Activated CD4-positive, alpha-beta T cell treated with anti-CD3 and anti-CD28 coated beads for 24 hours (primary cell): Measurements from ENCODE around the gene ATP2B2.

Experiments used
- DNase-seq, 2 donors: peaks; one replicate each; pipeline ENCODE4 v3.0.0-alpha.2; 2020; ENCODE audit warnings: low read depth in 2 of 2

Gene ATP2B2

DNA sequence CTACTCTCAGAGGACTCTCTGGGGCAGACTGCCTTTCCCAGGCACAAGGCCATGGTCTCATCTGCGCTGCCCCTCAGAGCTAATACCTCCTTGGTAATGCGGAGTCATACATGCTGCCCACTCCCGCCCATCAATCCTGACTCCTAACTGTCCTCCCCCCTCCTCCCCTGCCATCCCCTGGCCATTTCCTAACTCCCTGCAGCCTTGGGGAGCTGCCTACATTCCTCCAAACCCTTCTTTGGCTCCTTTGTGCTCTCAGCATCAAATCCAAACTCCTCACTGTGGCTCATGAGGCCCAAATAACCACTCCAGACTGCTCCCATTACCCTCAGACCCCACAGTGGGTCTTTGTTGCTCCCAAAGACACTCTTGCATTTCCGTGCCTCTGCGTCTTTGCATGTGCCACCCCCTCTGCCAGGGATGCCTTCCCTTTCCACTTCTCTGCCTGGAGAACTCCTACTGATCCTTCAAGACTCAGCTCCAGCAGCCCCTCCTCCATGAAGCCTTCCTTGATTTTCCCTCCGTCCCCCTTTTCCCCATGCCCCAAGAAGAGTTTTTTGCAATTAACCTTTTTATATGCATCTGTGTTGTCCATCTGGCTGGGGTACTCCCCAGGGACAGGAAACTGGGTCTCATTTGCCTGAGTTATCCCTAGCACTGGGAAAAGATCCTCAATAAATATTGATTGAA, 5.5 kb upstream of the ATP2B2 start:
- DNase-seq: no peak

DNA sequence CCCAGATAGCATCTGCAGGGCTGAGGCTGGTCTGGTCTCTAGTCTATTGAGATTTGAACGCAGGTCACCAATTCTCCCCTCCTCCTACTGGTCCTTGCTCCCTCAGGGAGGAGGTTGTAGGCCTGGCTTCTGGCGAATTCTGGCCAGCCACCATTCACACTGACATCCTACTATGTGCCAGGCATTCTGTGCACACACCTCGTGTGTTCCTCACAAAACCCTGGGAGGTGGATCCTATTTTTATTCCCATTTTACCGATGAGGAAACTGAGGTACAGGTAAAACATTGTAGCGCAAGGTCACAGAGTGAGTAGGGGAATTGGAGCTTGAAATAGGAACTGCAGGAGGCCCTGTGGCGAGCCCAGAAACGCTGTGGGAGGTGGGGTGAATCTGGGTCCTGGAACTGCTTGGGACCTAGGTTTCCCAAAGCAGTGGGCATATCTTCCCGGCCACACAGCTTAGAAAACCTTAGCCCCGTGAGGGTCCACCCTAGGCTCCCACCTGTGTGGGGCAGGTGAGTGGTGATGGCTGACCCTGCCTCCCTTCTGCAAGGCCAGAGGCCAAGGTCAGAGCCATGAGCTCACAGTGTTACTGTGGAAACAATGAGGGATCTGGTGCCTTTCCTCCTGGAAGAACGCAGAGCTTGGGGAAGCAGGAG, 4.8 kb upstream of the ATP2B2 start:
- no peak for DNase-seq

- DNase-seq: no peak
Measured at GRCh38 chr3:10509325-10509724, 3.9 kb upstream of the ATP2B2 start.

- DNase-seq: no peak
Measured at GRCh38 chr3:10508619-10509260, 3.4 kb upstream of the ATP2B2 start.

- DNase-seq: no peak
Measured at GRCh38 chr3:10508235-10508618, 2.8 kb upstream of the ATP2B2 start.

GRCh38 chr3:10507331-10507730, 1.9 kb upstream of the ATP2B2 start:
- DNase-seq: no peak

DNA sequence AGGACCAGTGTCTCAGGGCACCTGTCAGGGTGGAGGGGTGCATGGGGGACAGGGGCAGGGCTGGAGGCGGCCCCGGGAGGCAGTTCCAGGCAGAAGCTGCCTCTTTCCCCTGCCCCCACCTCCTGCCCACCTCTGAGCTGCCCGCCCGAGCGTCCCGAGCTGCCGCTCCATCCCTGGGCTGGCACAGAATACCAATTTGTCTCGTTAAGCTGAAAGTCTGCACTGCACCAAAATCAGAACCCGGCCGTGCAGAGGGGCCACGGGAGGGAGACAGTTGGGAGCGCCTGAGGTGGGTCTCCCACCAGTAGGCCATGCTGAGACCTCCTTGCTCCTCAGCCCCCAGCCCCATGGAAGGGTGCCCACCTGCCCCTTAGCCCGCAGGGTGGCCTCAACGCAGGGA, 1.3 kb upstream of the ATP2B2 start:
- no peak for DNase-seq

DNA sequence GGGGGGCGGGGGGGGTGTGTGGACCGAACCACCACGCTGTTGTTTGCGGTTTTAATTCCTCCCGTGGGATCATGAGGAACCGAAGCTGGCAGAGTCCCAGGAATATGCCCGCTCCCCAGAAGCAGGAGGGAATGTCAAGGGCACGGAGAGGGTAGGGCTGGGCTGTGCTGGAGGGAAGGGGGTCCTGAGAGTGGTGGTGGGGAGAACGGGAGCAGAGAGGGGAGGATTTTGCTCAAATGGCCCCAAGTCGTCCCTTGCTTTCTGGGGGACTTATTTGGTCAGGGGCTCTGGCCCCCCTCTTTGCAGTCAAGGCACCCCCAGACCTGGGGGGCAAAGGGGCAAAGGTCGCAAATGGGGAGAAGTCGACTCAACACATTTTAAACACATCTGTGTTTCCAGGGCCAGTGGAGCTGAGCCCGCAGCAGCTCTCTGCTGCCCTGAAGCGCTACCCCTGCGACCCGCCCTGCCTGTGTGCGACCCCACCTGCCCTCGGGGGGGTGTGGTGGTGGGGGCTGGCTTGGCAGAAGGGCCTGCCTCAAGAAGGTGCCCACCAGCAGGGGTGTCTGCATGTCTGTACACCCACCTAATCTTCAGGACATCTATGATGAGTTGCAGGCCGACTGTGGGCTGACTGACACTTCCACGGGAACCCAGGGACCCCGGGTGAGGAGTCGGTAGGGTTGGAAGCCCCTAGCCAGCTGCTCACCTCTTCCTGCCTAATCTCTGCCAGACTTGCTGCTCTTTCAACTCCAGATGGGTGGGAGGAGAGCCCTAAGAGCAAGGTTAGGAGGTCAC, 602 bp upstream of the ATP2B2 start:
- DNase-seq: no peak

DNA sequence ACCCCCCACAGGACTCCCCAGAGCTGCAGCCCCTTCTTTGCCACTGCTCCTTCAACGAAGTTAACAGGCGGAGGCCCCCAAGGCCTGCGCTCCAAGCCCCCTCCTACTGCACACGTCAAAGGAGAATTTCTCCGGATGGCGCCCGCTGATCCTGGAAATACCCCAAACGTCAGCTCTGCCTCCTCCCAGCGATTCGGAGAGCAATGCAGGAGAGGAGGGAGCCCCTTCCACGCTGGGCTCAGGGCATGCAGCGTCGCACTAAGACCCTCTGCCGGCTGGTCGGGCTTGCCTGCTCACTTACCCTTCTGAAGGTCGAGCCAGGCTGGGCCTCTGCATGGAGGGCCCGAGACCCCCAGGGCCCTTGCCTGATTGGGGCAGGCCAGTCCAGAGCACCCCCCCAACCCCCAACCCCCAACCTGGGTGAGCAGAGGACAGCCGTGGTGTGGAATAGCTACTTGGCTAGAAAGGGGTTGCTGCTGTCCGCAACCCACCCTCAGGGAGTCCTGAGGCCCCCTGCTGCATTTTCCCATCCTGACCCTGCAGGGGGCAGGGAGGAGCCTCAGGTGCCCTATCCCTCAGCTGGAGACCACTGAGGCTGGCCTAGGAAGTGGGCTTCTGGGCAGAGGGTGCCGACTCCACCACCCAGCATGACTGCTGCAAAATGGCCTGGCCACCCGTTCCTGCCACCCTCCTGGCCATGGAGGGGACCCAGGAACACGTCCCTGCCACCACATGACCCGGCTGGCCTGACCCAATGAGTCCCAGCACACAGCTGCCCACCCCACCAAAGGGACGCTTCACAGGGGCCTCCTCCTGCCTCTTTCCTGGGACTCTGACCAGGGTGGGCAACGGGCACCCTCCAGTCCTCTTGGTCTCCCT, 976 bp downstream of the ATP2B2 start:
- DNase-seq: no peak

- no peak for DNase-seq
Measured at GRCh38 chr3:10503217-10503796, 2.1 kb downstream of the ATP2B2 start.

DNA sequence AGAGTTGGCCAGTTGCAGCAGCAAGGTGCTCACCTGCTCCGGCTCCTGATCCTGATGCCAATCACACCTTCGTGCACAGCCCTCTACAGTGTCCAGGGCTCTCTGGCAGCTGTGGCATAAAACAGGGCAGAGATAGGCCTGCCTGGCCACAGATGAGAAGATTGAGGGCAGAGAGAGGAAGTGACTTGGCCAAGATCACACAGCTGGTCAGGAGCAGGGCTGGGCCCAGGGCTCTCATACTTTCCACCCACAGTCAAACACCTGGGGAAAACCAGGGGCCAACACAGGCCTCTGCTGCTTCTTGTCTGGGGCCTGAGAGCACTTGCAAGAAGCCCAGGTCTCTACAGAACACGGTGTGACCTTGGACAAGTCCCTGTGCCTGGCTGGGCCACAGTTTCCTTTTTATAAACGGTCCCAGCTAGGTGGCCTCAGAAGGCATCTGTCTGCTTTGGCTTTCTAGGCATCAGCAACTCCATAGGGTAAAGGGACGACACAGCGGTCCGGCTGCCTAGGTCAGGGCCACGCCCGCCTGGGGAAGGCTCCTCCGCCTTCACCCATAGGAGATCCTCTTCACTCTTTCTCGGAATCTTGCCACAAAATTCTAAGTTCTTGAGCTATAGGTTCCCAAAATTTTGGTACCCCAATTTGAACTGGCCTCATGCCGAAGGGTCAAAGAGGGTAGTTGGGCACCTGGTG, 3.1 kb downstream of the ATP2B2 start:
- no peak for DNase-seq

GRCh38 chr3:10501664-10502052, 3.7 kb downstream of the ATP2B2 start:
- DNase-seq: no peak

DNA sequence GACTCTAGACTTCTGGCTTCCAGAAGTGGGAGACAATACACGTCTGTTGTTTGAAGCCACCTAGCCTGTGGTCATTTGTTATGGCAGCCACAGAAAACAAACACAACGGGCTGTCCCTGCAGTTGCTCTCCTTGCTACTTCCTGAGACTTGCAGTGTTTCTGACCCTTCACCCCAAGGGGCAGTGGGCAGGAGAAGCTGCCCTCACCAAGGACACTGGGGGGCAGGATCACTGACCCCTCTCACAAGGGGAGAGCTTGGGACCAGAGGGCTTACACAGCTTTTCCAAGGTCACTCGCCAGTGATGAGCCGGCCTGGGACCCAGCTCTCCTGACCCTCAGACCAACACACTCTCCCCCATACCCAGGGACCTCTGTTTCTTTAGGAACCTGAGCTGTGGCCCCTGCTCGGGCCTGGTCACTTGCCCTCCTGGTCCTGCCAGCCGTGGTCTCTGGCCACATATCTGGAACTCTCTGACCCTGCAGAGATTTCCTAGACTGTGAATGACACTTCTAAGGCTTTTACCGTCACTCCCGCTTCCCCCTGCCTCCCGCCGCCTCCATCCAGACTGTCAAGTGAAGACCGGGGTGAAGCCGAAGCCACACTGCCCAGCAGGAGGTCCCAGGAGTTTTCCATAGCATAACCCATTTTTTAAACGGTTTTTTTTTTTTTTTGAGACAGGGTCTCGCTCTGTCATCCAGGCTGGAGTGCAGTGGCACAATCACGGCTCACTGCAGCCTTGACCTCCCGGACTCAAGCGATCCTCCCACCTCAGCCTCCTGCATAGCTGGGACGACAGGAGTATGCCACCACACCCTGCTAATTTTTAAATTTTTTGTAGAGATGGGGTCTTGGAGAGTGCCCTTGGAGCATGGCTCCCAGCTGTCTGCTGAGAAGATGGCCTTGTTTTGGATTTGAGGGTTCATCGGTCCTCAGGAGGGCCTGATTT, 4.4 kb downstream of the ATP2B2 start:
- no peak for DNase-seq

GRCh38 chr3:10498271-10498670, 7.1 kb downstream of the ATP2B2 start:
- no peak for DNase-seq

DNA sequence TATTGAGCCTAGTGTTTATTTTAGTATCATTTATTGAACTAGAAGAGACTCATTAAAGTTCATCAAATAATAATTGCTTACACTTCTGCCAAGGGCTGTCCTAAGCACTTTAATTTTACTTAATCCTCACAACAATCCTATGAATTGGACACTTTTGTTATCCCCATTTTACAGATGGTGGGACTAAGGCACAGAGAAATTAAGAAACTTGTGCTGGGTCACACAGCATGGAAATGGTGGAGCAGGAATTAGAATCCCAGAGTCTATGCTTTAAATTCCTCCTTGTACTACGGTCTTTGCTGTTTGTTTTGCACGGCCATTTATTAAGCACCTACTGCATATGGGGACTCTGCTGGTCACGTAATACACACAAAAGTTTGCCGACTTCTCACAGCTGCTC, 7.9 kb downstream of the ATP2B2 start:
- DNase-seq: no peak

GRCh38 chr3:10496121-10496863, 9.1 kb downstream of the ATP2B2 start:
- DNase-seq: no peak

DNA sequence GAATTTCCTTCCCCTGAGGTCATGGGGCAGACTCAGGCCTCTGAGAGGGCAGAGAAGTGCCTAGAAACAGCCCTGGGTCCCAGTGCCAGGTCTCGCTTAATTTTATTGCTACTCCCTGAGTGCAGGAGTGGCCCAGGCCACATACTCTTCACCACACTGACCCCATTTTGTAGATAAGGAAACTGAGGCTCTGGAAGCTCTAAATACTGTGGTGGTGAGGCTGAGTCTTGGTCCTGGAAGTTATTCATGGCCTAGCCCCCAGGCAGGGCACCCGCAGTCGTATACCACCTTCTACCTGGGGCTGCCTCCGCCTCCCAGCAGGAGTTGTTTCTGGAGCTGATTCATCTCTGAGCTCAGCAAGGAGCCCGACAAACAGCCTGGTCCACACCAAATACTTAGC, 9.8 kb downstream of the ATP2B2 start:
- DNase-seq: no peak

- no peak for DNase-seq
Measured at GRCh38 chr3:10495003-10495402, 10.4 kb downstream of the ATP2B2 start.

DNA sequence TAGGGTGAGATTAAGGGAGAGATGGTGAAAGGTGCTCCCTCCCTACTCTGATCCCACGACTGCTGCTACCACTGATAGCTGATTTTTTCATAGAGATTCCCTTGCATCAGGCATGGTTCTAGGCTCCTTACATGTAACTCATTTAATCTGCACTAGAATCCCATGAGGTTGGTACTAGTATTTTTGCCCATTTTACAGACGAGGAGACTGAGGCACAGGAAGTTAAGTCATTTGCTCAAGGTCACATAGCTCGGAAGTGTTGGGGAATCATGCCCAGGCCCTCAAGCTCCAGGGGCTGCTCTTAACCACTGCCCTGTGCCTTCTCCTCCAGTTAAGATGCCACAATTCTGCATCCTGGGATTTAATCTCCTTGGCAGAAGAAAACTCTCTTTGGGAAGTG, 11.2 kb downstream of the ATP2B2 start:
- no peak for DNase-seq
